Gastroesophageal sphincter (tissue), 3 donors: Measurements from ENCODE around the gene VAMP4.

Experiments
- EP300 ChIP-seq: sonication (generic); formaldehyde crosslinking; IDR thresholded peaks from one replicate; pipeline ENCODE4 v1.6.1; 2017; ENCODE audit warnings: antibody characterized with exemption, mild to moderate bottlenecking
- POLR2AphosphoS5 ChIP-seq: sonication (generic); formaldehyde crosslinking; IDR thresholded peaks from one replicate; pipeline ENCODE4 v1.6.1; 2017; ENCODE audit warnings: antibody characterized with exemption
- TF ChIP-seq, protein P1 (sequence below), 4 experiments: fragments of 200-600 bp in 2 of 4; fragments of 450-650 bp in 2 of 4; sonication (generic) in 1 of 4; IDR thresholded peaks; one replicate each; pipeline ENCODE4 v1.5.1; 2017 to 2019; ENCODE audit warnings: antibody characterized with exemption in 4 of 4, mild to moderate bottlenecking in 2 of 4, moderate library complexity in 2 of 4

DNA sequence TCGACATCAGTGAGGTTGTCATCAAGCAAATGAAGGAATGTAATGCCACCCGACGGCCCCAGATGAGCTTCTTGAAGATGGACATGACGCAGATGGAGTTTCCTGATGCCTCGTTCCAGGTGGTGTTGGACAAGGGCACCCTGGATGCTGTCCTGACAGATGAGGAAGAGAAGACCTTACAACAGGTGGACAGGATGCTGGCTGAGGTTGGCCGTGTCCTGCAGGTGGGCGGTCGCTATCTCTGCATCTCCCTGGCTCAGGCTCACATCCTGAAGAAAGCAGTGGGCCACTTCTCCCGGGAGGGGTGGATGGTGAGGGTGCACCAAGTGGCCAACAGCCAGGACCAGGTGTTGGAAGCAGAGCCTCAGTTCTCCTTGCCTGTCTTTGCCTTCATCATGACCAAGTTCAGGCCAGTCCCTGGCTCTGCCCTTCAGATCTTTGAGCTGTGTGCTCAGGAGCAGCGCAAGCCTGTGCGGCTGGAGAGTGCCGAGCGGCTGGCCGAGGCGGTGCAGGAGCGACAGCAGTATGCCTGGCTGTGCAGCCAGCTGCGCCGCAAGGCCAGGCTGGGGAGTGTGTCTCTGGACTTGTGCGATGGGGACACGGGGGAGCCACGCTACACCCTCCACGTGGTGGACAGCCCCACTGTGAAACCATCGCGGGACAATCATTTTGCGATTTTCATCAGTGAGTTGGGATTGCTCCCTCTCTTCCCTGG, 42.1 kb upstream of the VAMP4 start:
- TF ChIP-seq, protein P1, sequence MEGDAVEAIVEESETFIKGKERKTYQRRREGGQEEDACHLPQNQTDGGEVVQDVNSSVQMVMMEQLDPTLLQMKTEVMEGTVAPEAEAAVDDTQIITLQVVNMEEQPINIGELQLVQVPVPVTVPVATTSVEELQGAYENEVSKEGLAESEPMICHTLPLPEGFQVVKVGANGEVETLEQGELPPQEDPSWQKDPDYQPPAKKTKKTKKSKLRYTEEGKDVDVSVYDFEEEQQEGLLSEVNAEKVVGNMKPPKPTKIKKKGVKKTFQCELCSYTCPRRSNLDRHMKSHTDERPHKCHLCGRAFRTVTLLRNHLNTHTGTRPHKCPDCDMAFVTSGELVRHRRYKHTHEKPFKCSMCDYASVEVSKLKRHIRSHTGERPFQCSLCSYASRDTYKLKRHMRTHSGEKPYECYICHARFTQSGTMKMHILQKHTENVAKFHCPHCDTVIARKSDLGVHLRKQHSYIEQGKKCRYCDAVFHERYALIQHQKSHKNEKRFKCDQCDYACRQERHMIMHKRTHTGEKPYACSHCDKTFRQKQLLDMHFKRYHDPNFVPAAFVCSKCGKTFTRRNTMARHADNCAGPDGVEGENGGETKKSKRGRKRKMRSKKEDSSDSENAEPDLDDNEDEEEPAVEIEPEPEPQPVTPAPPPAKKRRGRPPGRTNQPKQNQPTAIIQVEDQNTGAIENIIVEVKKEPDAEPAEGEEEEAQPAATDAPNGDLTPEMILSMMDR (IDR thresholded peaks at IDR 0.05), result no peak
- TF ChIP-seq EP300 (no peak), POLR2AphosphoS5 (no peak)
